Breast epithelium (tissue), 4 donors: ENCODE measurements around the gene STIM2. TPM values are rescaled to one million over a fixed set of nuclear protein-coding genes. Genes with fewer than 3 reads are reported as not detected.

Experiments used
- DNase-seq, 2 donors: peaks; one replicate each; pipeline ENCODE4 v3.0.0-alpha.2; 2019; ENCODE audit warnings: low spot score in 2 of 2
- H3K27ac ChIP-seq, 2 donors: fragments of 200-600 bp; sonication (generic) in 1 of 2; one replicate each; pipeline ENCODE4 v1.5.1; 2016 to 2019; ENCODE audit warnings: mild to moderate bottlenecking in 1 of 2
- H3K27me3 ChIP-seq, 2 donors: fragments of 200-600 bp; sonication (generic) in 1 of 2; one replicate each; pipeline versions ENCODE4 v1.5.1 to v1.6.0; 2017 to 2019; ENCODE audit warnings: control low read depth in 1 of 2, mild to moderate bottlenecking in 1 of 2
- H3K36me3 ChIP-seq: fragments of 200-600 bp; one replicate; pipeline ENCODE4 v1.5.1; 2019
- H3K4me1 ChIP-seq, 2 donors: fragments of 200-600 bp; sonication (generic); one replicate each; pipeline ENCODE4 v1.5.1; 2016 to 2019; ENCODE audit warnings: control low read depth in 1 of 2
- H3K4me3 ChIP-seq, 3 donors: fragments of 200-600 bp; sonication (generic); 1 replicate in 2 of 3; 2 replicates in 1 of 3; pipeline ENCODE4 v1.5.1; 2016 to 2019; ENCODE audit warnings: mild to moderate bottlenecking in 3 of 3, moderate library complexity in 2 of 3
- H3K9me3 ChIP-seq, 2 donors: fragments of 200-600 bp; sonication (generic) in 1 of 2; one replicate each; pipeline ENCODE4 v1.5.1; 2016 to 2019; ENCODE audit warnings: control low read depth in 1 of 2
- POLR2A ChIP-seq: fragments of 450-650 bp; IDR thresholded peaks from one replicate; pipeline ENCODE4 v1.6.1; 2016; ENCODE audit warnings: antibody characterized with exemption, mild to moderate bottlenecking, moderate library complexity
- POLR2AphosphoS5 ChIP-seq, 3 donors: sonication (generic); formaldehyde crosslinking; IDR thresholded peaks; one replicate each; pipeline ENCODE4 v1.6.1; 2017; ENCODE audit warnings: antibody characterized with exemption in 3 of 3
- intact Hi-C: fragments of 100-400 bp; cut with DNase I; formaldehyde crosslinking; loops from one replicate; pipeline ENCODE4 v1.15.1; 2023; ENCODE audit warnings: low total_unique reads
- total RNA-seq, 3 donors: library from RNA; depleted of rRNA; stranded (reverse); fragments of >200 nt; gene quantifications; one replicate each; pipeline ENCODE4 v1.1.0, GENCODE V29; 2016
- TF ChIP-seq, protein P1 (sequence below), 3 donors: fragments of 450-650 bp; IDR thresholded peaks; one replicate each; pipeline ENCODE4 v1.5.1; 2016 to 2017; ENCODE audit warnings: antibody characterized with exemption in 3 of 3, mild to moderate bottlenecking in 3 of 3, moderate library complexity in 3 of 3

STIM2 gene
- total RNA-seq, 3 donors from 2014 or later = 12.0 to 24.7 (median 23.3) TPM

DNA sequence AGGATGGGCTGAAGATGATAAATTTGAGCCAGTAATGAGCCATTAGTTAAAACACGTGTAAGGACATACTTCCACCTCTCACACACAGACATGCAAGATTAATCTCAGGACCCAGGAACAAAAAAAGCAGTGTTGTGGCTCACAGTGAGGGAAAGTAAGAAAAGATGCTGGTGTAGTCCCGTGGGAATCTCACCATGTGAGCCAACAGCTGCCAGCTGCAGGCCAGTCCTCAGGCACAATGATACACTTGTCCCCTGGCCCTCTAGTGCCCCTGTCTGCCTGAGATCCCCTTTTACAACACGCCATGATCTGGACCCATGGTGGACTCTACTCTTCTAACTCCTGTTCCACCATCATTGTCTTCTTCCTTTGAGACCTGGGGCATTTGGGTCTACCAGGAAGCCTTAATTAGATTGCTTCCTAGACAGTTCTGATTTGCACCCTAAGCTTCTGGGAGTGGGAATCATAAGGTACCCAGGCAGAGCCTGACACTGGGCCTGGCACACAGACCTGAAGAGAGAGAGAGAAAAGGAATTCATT lies 194.7 kb downstream of the STIM2 start:
- H3K27me3 ChIP-seq = peaks cover 0 to 3% of the 10 kb centered on the region in 2 donors
- TF ChIP-seq POLR2AphosphoS5 (IDR thresholded peaks at IDR 0.05) (no peak), POLR2A (no peak)
- TF ChIP-seq, protein P1, sequence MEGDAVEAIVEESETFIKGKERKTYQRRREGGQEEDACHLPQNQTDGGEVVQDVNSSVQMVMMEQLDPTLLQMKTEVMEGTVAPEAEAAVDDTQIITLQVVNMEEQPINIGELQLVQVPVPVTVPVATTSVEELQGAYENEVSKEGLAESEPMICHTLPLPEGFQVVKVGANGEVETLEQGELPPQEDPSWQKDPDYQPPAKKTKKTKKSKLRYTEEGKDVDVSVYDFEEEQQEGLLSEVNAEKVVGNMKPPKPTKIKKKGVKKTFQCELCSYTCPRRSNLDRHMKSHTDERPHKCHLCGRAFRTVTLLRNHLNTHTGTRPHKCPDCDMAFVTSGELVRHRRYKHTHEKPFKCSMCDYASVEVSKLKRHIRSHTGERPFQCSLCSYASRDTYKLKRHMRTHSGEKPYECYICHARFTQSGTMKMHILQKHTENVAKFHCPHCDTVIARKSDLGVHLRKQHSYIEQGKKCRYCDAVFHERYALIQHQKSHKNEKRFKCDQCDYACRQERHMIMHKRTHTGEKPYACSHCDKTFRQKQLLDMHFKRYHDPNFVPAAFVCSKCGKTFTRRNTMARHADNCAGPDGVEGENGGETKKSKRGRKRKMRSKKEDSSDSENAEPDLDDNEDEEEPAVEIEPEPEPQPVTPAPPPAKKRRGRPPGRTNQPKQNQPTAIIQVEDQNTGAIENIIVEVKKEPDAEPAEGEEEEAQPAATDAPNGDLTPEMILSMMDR (IDR thresholded peaks at IDR 0.05) = no peak
- no peak overlapping the region for H3K4me3 ChIP-seq
- H3K9me3 ChIP-seq = no peaks in the 10 kb centered on the region
- H3K27ac ChIP-seq = no peak overlapping the region
- no peaks in the 10 kb centered on the region for H3K4me1 ChIP-seq
- DNase-seq = no peak
- intact Hi-C loops = no loop called here
- H3K36me3 ChIP-seq = no peaks in the 10 kb centered on the region

DNA sequence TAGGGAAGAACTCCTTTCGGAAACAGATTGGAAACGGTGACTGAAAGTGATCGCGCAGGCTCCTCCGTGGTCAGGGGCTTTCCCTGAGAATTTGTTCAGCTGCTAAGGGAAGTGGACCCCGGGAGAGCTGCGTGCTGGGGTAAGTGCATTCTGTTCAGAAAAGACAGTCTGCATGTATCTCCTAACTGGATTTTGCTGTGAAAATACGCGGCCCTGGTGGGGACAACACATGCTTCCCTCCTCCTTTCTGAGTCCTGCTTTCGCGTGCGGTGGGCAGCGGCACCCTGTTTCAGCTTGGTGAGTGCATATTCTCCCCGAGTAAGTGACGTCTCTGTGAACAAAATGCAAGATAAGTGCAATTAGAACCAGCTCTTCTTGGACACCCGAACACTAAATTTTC lies 195.6 kb downstream of the STIM2 start:
- no peak for TF ChIP-seq POLR2AphosphoS5 (IDR thresholded peaks at IDR 0.05)
- TF ChIP-seq, protein P1 (IDR thresholded peaks at IDR 0.05) = no peak
- no peak for TF ChIP-seq POLR2A
- intact Hi-C loops = no loop called here
- no peaks in the 10 kb centered on the region for H3K4me1 ChIP-seq
- no peak for DNase-seq
- no peaks in the 10 kb centered on the region for H3K9me3 ChIP-seq
- no peaks in the 10 kb centered on the region for H3K36me3 ChIP-seq
- no peak overlapping the region for H3K27ac ChIP-seq
- peaks cover 0 to 3% of the 10 kb centered on the region in 2 donors for H3K27me3 ChIP-seq
- no peak overlapping the region for H3K4me3 ChIP-seq

DNA sequence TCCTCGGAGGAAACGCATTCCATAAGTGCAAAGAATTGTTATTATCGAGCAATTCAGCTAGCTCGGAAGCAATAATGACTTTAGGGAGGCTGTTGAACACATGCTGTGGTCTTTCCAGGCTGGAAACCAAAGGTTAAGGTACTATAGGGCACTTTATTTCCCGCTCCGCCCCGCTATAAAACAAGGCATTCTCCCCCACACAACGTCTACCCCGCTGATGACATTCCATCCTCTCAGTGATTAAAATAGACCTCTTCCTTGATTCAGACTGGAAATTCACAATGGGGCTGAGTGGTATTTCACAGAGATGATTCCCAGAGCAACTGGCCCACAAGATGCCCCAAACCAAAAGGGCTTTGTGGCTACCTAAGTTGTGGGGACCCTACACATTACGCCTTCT lies 196.4 kb downstream of the STIM2 start:
- intact Hi-C loops = no loop called here
- no peak for TF ChIP-seq POLR2AphosphoS5 (IDR thresholded peaks at IDR 0.05)
- TF ChIP-seq POLR2A = no peak
- TF ChIP-seq, protein P1 (IDR thresholded peaks at IDR 0.05) = no peak
- Histone ChIP-seq H3K27me3 (peaks cover 0 to 7% of the 10 kb centered on the region in 2 donors), H3K27ac (no peak overlapping the region), H3K9me3 (no peaks in the 10 kb centered on the region), H3K4me3 (no peak overlapping the region), H3K36me3 (no peaks in the 10 kb centered on the region), H3K4me1 (no peaks in the 10 kb centered on the region)
- no peak for DNase-seq

DNA sequence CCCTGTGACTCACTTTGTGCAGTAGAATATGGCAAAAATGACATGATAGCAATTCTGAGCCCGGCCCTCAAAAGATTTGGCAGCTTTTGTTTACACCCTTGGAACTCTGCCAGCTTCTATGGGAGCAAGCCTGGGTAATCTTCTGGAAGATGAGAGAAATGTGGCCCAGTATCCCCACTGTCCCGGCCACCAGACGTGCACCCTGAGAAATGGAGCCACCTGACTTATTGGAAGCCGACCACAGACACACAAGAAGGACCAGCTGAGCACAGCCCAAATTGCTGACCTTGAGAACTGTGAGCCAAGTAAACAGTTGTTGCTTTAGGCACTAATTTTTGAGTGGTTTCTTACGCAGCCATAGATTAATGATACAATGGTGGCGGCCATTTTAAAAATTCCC lies 197.0 kb downstream of the STIM2 start:
- Histone ChIP-seq H3K9me3 (no peaks in the 10 kb centered on the region), H3K27ac (no peak overlapping the region), H3K4me1 (no peaks in the 10 kb centered on the region), H3K36me3 (no peaks in the 10 kb centered on the region), H3K4me3 (no peak overlapping the region), H3K27me3 (peaks cover 0 to 7% of the 10 kb centered on the region in 2 donors)
- no peak for TF ChIP-seq POLR2A
- no peak for TF ChIP-seq POLR2AphosphoS5 (IDR thresholded peaks at IDR 0.05)
- TF ChIP-seq, protein P1 (IDR thresholded peaks at IDR 0.05) = no peak
- intact Hi-C loops = no loop called here
- DNase-seq = no peak

DNA sequence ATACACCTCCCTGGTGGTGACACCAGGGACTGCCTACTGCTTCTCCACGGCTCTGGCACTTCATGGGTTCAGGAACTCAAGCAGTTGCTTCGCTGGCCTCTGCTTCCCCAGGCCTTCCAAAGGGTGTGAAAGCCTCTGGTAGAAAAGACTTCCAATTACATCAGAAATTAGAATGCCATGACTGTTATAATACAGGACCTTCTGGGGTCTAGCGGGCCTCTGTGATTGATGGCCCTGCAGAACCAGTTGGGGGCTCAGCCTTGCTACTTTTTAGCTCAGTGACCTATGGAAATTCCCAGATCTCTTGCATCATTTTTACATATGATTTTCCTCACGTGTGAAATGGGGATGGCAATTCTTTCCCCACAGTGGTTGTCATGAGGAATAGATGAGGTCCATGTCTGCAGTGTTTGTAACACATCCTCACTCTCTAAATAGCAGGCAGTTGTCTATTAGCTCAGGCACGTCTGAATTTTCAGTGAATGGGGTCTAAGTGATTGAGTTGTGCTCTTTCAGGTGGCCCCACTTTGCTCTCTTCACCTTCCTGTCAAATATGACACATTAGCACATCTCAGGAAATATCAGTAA lies 198.3 kb downstream of the STIM2 start:
- TF ChIP-seq POLR2A (no peak), POLR2AphosphoS5 (IDR thresholded peaks at IDR 0.05) (no peak)
- TF ChIP-seq, protein P1 (IDR thresholded peaks at IDR 0.05) = no peak
- no peaks in the 10 kb centered on the region for H3K9me3 ChIP-seq

More for the DNA sequence above, 198.3 kb downstream of the STIM2 start:
- H3K36me3 ChIP-seq = no peaks in the 10 kb centered on the region
- H3K27me3 ChIP-seq = peaks cover 0 to 7% of the 10 kb centered on the region in 2 donors
- H3K4me1 ChIP-seq = no peaks in the 10 kb centered on the region
- intact Hi-C loops = no loop called here
- no peak overlapping the region for H3K27ac ChIP-seq
- H3K4me3 ChIP-seq = no peak overlapping the region
- no peak for DNase-seq
